Esophagus squamous epithelium (tissue), 5 donors: ENCODE data around the gene FGF14. TPM values are rescaled to one million over a fixed set of nuclear protein-coding genes. Genes with fewer than 3 reads are reported as not detected.

ENCODE experiments used
- DNase-seq: peaks from one replicate; lab custom pipeline; 2025; lab: John Stamatoyannopoulos, UW
- H3K27ac ChIP-seq, 4 donors: fragments of 200-600 bp; sonication (generic); one replicate each; pipeline ENCODE4 v1.5.1; 2016 to 2019; ENCODE audit warnings: mild to moderate bottlenecking in 1 of 4
- H3K27me3 ChIP-seq, 4 donors: fragments of 200-600 bp; sonication (generic); 1 replicate in 3 of 4; 2 replicates in 1 of 4; pipeline versions ENCODE4 v1.5.1 to v1.6.0; 2017 to 2021; ENCODE audit warnings: antibody characterized with exemption in 1 of 4
- H3K36me3 ChIP-seq, 3 donors: fragments of 200-600 bp; sonication (generic); one replicate each; pipeline ENCODE4 v1.5.1; 2016 to 2019
- H3K4me1 ChIP-seq, 3 donors: fragments of 200-600 bp; sonication (generic); one replicate each; pipeline ENCODE4 v1.5.1; 2017 to 2019
- H3K4me3 ChIP-seq, 4 donors: fragments of 200-600 bp; sonication (generic); 1 replicate in 3 of 4; 2 replicates in 1 of 4; pipeline ENCODE4 v1.5.1; 2016 to 2019; ENCODE audit warnings: mild to moderate bottlenecking in 2 of 4, moderate library complexity in 1 of 4
- H3K9me3 ChIP-seq, 3 donors: fragments of 200-600 bp; sonication (generic); one replicate each; pipeline ENCODE4 v1.5.1; 2016 to 2019
- POLR2A ChIP-seq, 4 donors: fragments of 450-650 bp; IDR thresholded peaks; one replicate each; pipeline ENCODE4 v1.6.1; 2017; ENCODE audit warnings: antibody characterized with exemption in 4 of 4, mild to moderate bottlenecking in 4 of 4, moderate library complexity in 3 of 4
- WGBS, 2 donors: methylation state at CpG; one replicate each; pipeline ENCODE4 v1.1.5; 2018; 5-methylcytosine and 5-hydroxymethylcytosine counted together
- intact Hi-C: fragments of 100-400 bp; cut with DNase I; formaldehyde crosslinking; loops from one replicate; pipeline ENCODE4 v1.15.0; 2022
- total RNA-seq, 4 donors: library from RNA; depleted of rRNA; stranded (reverse); fragments of >200 nt; gene quantifications; one replicate each; pipeline ENCODE4 v1.1.0, GENCODE V29; 2016
- TF ChIP-seq, protein P1 (sequence below), 6 experiments: fragments of 450-650 bp in 4 of 6; fragments of 200-600 bp in 2 of 6; sonication (generic) in 2 of 6; IDR thresholded peaks; one replicate each; pipeline ENCODE4 v1.5.1; 2016 to 2019; ENCODE audit warnings: antibody characterized with exemption in 6 of 6, mild to moderate bottlenecking in 4 of 6, moderate library complexity in 4 of 6
- donor health status: DM: yes; HTN: yes; CAD: no.

FGF14 gene
- total RNA-seq, 4 donors from 2014 or later: 0.11 to 4.2 (median 1.0) TPM

DNA sequence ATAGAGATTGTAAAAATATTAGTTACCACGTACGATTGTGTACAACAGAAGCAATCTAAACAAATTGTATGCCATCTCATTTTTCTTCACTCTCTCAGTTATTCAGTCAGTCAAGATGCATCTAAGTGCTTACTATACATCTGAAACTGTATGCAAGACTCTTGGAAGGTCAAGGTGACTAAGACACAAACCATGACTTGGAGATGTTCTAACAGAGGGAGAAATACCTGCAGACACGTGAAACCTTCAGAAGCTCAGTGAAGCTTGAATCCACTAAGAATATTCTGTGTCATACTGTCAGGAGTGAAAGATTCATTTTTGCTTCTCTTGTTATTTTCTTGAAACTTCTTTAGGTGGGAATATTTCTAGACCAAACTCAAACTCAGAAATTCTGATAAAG is 584.0 kb downstream of the FGF14 start:
- WGBS, 2 donors: 83 to 86% methylated on average over 3 of the region's 3 CpGs
- Histone ChIP-seq H3K36me3 (no peaks in the 10 kb centered on the region), H3K4me1 (no peaks in the 10 kb centered on the region), H3K27me3 (no peaks in the 10 kb centered on the region), H3K4me3 (no peak overlapping the region), H3K9me3 (no peaks in the 10 kb centered on the region), H3K27ac (no peak overlapping the region)
- intact Hi-C loops: no loop called here
- DNase-seq: no peak
- no peak for TF ChIP-seq POLR2A (IDR thresholded peaks at IDR 0.05)
- TF ChIP-seq, protein P1, sequence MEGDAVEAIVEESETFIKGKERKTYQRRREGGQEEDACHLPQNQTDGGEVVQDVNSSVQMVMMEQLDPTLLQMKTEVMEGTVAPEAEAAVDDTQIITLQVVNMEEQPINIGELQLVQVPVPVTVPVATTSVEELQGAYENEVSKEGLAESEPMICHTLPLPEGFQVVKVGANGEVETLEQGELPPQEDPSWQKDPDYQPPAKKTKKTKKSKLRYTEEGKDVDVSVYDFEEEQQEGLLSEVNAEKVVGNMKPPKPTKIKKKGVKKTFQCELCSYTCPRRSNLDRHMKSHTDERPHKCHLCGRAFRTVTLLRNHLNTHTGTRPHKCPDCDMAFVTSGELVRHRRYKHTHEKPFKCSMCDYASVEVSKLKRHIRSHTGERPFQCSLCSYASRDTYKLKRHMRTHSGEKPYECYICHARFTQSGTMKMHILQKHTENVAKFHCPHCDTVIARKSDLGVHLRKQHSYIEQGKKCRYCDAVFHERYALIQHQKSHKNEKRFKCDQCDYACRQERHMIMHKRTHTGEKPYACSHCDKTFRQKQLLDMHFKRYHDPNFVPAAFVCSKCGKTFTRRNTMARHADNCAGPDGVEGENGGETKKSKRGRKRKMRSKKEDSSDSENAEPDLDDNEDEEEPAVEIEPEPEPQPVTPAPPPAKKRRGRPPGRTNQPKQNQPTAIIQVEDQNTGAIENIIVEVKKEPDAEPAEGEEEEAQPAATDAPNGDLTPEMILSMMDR (IDR thresholded peaks at IDR 0.05): no peak

DNA sequence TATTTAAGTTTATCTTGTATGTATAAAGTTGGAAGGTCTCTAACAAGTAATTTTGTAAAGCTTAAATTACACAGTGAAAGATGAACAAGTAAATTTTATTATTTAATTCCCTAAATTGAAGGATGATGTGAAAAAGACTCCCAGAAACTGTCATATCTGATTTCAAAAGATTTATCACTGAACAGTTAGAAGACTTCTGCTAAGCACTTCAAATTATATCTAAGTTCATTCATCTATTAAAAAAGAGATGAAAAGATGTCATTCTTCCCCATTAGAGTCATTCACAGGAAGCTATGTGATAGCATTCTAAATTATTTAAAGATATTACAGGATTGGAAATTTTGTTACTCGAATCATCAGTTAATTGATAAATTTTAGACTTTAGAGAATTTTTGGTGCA is 590.0 kb downstream of the FGF14 start:
- Histone ChIP-seq H3K36me3 (no peaks in the 10 kb centered on the region), H3K4me1 (no peaks in the 10 kb centered on the region), H3K27me3 (no peaks in the 10 kb centered on the region), H3K4me3 (no peak overlapping the region), H3K27ac (no peak overlapping the region), H3K9me3 (no peaks in the 10 kb centered on the region)
- TF ChIP-seq POLR2A (IDR thresholded peaks at IDR 0.05): no peak
- TF ChIP-seq, protein P1 (IDR thresholded peaks at IDR 0.05): no peak
- intact Hi-C loops: no loop called here
- no peak for DNase-seq
- WGBS, 2 donors: 59 to 63% methylated on average over 1 of the region's 1 CpG

DNA sequence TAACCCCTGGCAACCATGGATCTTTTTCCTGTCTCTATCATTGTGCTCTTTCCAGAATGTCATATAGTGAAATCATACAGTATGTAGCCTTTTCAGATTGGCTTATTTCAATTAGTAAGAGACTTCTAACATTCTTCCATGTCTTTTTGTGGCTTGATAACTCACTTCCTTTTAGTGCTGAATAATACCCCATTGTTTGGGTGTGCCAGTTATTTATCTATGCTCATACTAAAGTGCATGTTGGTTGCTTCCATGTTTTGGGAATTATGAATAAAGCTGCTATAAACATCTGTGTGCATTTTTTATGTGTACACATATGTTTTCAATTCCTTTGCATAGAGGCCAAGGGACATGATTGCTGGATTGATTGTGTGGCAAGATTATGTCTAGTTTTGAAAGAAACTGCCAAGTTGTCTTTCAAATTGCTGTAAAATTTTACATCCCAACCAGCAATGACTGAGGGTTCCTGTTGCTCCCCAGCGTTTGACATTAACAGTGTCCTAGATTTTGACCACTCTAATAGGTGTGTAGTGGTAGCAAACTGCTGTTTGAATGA is 590.5 kb downstream of the FGF14 start:
- no peak overlapping the region for H3K27ac ChIP-seq
- intact Hi-C loops: no loop called here
- no peak overlapping the region for H3K4me3 ChIP-seq
- no peaks in the 10 kb centered on the region for H3K27me3 ChIP-seq
- DNase-seq: no peak
- no peaks in the 10 kb centered on the region for H3K9me3 ChIP-seq
- no peaks in the 10 kb centered on the region for H3K36me3 ChIP-seq
- TF ChIP-seq POLR2A (IDR thresholded peaks at IDR 0.05): no peak
- TF ChIP-seq, protein P1 (IDR thresholded peaks at IDR 0.05): no peak
- no peaks in the 10 kb centered on the region for H3K4me1 ChIP-seq
- 59 to 73% methylated on average over 1 of the region's 1 CpG for WGBS, 2 donors

- no peaks in the 10 kb centered on the region for H3K27me3 ChIP-seq
- H3K9me3 ChIP-seq: no peaks in the 10 kb centered on the region
- no peak for TF ChIP-seq POLR2A (IDR thresholded peaks at IDR 0.05)
- TF ChIP-seq, protein P1 (IDR thresholded peaks at IDR 0.05): no peak
- DNase-seq: no peak
- H3K4me3 ChIP-seq: no peak overlapping the region
- H3K27ac ChIP-seq: no peak overlapping the region
- H3K36me3 ChIP-seq: no peaks in the 10 kb centered on the region
- no peaks in the 10 kb centered on the region for H3K4me1 ChIP-seq
- WGBS, 2 donors: 67 to 70% methylated on average over 4 of the region's 4 CpGs
- intact Hi-C loops: no loop called here
Measured at GRCh38 chr13:101799196-101799595, 602.7 kb downstream of the FGF14 start.

- no peak overlapping the region for H3K27ac ChIP-seq
- H3K36me3 ChIP-seq: no peaks in the 10 kb centered on the region
- H3K9me3 ChIP-seq: no peaks in the 10 kb centered on the region
- H3K4me3 ChIP-seq: no peak overlapping the region
- intact Hi-C loops: no loop called here
- no peaks in the 10 kb centered on the region for H3K4me1 ChIP-seq
- WGBS, 2 donors: 30 to 96% methylated on average over 1 of the region's 1 CpG
- no peak for DNase-seq
- no peaks in the 10 kb centered on the region for H3K27me3 ChIP-seq
- TF ChIP-seq, protein P1 (IDR thresholded peaks at IDR 0.05): no peak
- no peak for TF ChIP-seq POLR2A (IDR thresholded peaks at IDR 0.05)
Measured at GRCh38 chr13:101798437-101798836, 603.4 kb downstream of the FGF14 start.
